NCI-H2029 treated with DMSO at 0.1 percent for 48 hours (cell line): ENCODE measurements around the gene CAMK4.

Experiments
- DNase-seq: peaks from one replicate; lab custom pipeline; 2025; lab: John Stamatoyannopoulos, UW

The CAMK4 gene

DNA sequence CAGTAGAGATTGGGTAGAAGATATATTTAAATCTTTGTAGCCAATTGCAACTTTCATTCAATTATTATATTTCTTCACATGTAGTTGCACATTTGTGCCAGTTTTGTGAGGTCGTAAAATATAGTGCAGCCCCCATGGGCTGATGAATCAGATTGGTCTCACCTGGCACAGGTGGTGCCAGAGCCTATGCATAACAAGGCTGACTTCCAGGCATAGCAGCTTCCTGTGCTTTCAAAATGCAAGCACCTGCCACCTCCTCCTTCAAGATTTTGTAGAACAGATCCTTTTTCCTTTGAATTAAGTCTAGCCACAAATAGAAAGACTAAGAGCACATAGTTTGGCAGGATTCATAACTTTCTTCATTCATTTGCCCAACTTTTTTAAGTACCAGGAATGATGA is 201.0 kb downstream of the CAMK4 start:
- no peak for DNase-seq

DNA sequence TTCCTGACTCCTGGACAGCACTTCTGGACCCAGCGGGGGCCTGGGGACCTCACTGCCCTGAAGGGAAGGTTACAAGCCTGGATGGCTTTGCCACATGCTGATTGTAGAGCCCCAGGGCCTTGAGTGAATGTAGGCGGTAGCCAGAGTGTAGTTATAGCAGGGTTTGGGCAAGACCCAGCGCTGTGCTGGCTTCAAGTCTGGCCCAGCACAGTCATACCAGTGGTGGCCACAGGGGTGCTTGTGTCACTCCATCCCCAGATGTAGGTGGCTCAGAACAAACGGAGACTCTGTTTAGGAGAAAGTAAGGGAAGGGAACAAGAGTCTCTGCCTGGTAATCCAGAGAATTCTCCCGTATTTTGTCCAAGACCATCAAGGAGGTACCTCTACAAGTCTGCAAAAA is 203.6 kb downstream of the CAMK4 start:
- no peak for DNase-seq

DNA sequence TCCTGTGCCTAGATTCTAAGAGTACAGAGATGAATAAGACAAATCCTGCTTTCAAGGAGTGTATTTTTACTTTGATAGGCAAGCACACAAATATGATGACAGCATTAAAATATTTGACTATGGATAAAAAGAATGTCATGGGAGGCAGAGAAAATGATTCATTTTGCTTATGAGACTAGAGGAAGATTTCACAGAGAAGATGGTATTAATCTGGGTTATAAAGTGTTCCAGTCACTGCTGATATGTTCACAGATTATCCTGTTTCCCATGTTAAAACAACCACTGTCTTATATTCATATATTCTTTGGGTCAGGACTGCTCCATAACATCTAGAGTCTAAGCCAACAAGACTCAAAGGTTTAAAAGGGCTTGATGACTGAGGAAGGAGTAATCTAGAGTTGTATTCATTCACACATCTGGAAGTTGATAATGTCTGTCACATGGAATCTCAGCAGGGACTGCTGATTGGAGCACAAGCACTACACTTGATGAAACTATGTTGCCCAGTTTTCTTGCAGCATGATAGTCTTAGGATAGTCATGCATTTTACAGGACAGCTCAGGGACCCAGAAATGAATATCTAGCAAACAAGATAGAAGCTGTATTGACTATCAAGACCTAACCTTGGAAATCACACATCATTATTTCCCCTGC is 208.8 kb downstream of the CAMK4 start:
- no peak for DNase-seq

DNA sequence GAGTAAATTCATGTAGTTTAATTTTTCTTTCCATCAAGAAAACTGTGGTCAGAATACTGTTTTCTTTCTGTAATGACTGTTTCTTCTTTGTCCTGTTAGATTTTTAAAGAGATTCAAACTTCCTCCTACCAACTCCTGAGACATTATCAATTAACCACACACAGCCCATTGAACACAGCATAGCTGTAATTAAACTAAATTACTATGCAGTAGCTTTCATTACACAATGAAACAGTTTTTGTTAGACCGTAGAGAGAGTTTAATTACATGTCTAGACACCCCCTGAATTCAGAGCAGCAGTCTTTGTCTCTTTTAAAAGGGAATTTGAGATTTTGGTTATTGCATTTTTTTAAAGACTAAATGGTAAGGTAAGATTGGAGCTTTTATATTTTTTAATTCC is 210.6 kb downstream of the CAMK4 start:
- no peak for DNase-seq

DNA sequence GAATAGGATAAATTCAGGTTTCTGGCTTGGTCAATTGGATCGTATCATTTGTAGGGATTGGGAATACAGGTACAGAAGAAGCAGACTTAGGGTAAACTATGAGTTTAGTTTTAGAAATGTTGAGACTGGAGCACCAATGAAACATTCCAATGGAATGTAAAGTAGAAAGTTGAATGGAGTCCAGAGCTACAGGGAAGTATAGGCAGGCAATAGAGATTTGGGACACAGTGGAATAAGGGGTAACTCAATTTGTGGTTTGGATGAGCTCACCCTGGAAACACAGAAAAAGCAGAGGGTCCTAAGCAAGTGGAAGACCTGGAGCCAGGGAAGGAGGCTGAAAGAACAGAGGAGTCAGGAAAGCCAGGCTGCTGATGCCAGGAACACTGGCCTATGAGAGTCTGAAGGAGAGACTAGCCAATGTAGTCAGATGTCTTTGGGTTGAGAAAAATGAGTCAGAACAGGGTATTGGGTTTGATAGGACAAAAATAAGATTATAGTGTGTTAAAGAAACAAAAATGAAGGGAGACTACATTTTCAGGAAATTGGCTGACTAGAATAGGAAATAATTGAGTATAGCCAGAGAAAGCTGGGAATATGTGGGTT is 215.4 kb downstream of the CAMK4 start:
- DNase-seq: no peak

DNA sequence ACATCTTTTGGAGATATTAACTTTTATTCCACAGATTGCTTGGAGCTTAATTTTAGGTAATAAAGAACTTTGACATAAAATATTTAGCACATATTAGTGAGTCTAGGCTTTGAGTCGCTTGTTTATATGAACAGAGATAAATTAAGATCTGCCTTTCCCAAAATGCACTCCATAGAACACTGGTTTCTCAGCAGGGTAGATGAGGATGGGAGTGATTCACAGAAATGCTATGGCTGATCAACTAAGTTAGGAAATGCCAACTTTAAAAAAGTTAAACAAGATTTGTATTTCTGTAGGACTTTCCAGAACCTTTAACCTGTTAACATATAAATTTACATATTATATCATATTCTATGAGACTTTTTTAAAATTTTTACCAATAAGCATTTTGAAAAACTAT is 222.9 kb downstream of the CAMK4 start:
- no peak for DNase-seq

DNA sequence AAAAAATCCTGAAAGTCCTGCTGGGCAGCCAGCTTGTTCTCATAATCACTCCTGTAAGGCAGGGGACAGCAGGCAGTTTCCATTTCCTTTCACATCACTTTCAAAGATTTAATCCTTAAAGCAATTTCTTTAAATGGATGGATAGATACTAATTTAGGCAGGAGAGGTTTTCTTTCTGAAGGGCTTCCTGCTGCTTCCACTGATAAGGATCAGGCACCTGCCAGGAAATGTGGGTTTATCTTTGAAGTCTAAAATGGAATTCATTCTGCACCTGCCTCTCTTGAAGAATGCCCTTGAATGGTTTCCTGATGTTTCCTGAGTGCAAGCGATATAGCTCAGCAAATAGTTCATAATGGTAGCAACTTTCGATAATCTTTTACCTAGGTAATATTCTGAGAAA is 223.6 kb downstream of the CAMK4 start:
- DNase-seq: no peak

DNA sequence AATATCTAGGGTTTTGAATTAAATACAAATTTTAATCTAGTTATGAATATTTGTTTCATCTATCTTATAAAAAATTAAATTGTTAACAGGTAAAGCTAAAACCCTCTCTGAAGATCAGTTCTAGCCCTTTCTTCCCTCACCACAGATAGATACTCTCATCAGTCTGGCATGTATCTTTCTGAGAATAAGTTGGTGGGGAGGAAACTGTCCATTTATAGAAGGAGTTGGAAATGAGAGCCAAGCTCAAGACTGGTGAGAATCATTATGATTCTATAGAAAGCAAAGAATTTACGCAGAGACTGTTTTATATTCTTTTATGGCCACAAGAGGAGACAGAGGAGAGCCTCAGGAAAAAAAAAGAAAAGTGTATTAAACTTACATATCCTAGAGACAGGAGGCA is 229.1 kb downstream of the CAMK4 start:
- DNase-seq: no peak

DNA sequence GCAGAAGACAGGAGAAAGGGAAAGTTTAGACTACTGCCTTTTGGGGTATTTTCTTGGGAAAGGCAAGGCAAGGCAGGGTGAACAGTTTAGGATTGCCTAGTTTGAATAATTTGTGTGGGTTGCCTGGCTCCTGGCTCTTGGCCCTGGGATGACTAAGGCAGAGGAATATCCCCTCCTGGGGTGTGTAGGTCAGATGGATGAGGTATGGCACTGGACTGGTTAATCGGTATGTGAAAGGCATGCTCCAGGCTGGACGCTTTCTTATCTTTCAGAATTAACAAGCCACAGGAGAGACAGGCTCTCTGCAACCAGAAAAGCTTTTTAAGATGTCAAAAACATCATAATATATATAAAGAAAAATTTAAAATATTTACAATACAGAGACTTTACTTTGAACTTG is 229.6 kb downstream of the CAMK4 start:
- DNase-seq: no peak

DNA sequence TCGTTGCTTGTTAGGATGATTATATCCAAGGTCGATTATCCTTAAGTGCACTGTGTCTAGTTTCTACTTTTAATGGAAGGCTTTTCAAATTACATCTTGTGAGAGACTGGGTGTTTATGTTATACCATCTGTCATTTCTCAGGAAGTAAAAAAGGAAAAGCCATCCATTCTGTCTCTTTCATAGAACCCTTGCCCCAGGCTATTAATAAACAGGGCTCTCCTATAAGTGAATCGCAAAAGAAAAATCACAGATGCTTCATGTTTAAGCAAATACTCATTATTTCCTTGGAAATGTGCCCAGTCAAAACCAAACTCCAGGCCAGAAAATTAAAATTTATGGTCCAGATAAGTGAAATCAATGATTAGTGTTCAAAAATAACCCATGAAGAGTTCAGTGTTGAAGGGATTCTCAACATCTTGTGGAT is 230.0 kb downstream of the CAMK4 start:
- no peak for DNase-seq

DNA sequence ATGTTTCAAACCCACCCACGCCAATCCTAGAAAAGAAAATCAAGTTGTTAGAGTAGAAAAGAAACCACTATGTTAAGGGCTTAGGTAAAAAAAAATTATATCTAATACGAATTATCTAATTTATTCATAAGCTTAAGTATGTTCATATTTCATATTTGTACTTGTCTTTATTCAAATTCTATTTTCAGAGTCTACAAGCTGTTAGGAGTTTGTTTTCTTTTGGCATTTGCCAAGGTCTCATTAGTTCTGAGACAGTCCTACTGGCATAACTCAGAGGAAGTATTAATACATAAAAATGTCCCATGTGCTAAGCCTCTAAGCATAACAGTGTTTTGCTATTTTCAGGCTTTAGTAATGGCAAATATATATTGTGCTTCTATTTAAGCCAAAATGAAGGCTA is 230.6 kb downstream of the CAMK4 start:
- DNase-seq: no peak

DNA sequence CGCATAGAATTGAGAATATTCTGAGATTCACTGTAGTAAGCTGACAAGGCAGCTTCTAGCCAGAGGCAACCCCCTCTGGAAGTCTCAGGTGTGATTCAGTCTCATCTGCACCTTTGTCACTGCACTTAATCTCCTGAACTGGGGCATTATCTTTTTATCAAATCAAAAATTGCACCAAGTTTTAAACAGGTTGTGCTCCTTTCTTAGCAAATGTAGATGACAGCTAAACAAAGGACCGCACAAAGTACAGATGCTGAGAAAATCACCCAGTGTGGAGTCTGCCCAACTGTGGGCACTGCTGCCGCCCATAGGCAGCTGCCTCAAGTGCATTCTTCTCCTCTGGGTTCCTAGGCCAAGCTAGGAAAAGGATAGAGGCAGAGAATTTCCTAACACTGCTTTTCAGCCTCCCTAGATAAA is 237.1 kb downstream of the CAMK4 start:
- no peak for DNase-seq

DNA sequence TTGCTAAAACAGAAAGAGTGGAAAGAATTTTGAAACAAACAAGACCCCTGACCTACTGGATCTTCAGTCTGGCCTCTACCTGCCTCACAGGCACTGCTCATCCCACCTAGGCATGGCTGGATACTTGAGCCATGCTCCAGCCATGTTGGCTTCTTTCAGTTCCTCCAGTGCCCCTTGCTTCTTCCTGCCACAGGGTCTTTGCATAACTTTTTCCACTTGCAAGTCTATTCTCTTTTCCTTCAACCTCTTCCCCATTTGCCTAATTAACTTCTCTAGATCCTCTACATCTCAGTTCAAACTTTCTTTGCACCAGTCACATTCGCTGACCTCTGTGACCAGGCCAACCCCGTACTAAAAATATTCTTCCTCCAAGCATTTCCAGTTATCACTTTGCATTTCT is 237.8 kb downstream of the CAMK4 start:
- no peak for DNase-seq

DNA sequence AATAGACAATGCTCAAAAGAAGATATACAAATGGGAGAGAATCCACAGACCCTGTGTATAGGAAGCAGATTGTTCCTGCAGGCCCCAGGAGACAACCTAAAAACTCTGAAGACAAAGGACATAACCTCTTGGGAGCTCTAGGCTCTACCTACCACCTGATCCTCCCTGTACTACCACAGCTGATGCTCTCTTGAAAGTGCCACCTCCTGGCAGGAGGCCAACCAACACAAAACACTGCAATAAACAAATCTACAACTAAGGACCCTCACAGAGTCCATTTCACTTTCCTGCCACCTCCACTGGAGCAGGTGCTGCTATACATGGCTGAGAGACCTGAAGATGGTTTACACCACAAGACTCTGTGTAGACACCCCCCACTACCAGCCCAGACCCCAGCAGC is 239.1 kb downstream of the CAMK4 start:
- DNase-seq: no peak

DNA sequence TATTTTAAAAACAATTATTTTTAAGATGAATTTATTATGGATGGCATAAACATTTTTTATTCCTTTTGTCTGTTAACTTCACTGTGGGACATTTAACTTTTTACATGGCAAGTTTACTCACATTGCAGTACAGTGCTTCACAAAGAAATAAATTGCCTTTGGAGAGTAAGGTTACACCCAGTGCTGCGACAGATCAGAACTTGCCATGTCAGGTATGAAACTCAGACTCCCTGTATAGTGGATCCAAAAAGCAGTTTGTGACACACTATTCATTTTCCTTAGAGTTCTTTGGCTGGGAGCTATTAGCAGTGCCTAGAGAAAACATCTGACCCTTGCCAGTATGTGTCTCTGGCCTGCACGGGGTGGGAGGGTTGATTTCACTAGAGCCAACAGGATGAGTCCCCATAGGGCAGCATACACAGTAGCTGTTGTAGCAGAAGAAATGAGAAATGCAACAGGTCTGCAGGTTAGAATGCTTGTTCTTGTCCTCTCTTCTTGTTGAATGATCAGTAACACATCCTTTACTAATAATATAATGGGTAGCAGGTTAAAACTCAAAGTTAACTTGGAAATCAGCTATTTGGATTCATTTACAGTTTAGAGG is 245.2 kb downstream of the CAMK4 start:
- no peak for DNase-seq

DNA sequence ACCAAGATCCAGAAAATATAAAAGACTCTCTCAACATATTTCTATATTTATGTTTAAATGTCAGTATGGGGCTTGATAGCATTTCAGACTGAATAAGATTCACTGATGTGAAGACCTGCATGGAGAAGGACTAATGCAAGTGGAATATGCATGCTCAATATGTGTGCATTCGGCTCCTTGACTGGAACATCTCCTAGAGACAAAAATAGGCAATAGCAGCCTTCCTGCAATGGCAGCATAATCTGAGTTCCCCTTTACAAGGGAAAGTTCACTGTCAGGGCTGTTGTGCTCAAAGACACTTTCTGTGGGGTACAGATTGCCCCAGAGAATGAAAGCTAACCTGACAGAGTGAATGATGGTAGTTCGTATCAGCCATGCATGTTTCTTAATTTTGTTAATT is 245.7 kb downstream of the CAMK4 start:
- DNase-seq: no peak

DNA sequence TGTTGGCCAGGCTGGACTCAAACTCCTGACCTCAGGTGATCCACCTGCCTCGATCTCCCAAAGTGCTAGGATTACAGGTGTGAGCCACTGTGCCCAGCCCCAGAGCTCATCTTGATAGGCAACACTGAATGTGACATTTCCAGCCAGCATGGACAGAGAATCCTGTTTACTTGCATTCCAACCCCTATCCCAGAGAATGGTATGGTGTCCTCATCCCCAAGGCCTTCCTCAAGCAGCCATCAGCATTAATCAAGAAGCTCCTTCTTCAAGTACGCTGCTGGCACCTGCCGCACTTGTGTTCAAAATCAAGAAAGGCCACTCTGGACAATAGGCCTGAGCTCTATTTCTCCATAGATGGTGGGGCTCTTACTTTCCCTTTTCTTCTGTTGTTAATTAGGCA is 247.9 kb downstream of the CAMK4 start:
- DNase-seq: no peak

DNA sequence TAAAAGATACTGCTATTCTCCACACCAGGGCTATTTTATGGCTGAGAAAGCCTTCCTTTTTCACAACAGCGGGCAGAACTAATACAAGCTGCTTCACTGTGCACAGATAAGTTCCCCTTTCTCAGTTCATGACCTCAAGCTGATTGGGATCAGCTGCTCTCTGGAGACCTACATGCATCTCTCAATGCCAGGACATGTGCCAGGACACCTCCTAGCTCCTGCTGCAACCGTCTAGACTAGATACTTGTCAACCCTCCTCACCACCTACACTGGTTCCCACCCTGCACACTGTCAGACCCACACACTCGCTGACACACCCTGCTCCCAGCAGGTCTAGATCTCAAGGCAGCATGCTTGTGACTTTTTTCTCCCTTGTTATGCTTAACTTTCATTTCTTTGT is 248.4 kb downstream of the CAMK4 start:
- DNase-seq: no peak

DNA sequence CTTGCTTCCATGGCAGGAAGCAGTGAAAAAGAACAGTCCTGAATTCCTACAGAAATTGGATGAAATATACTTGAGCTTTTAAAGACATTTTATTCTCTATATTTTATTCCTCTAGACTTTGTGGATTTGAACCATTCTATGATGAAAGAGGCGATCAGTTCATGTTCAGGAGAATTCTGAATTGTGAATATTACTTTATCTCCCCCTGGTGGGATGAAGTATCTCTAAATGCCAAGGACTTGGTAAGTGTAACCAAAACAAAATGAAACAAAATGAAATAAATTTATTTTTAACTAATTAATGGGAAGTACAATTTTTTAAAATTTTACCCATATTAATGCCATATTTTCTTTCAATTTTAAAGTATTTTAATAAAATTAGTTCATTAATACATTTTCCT is 254.1 kb downstream of the CAMK4 start:
- no peak for DNase-seq

DNA sequence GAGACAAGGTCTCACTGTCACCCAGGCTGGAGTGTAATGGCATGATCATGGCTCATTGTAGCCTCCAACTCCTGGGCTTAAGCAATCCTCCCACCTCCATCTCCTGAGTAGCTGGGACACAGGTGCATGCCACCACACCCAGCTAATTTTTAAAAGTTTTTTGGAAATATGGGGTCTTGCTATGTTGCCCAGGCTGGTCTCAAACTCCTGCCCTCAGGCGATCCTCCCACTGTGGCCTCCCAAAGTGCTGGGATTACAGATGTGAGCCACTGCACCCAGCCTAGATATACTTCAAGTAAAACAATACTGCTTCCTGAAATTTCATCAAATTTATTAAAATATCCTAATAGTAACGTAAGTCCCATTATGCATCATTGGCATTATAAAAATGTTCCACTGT is 254.7 kb downstream of the CAMK4 start:
- no peak for DNase-seq

DNA sequence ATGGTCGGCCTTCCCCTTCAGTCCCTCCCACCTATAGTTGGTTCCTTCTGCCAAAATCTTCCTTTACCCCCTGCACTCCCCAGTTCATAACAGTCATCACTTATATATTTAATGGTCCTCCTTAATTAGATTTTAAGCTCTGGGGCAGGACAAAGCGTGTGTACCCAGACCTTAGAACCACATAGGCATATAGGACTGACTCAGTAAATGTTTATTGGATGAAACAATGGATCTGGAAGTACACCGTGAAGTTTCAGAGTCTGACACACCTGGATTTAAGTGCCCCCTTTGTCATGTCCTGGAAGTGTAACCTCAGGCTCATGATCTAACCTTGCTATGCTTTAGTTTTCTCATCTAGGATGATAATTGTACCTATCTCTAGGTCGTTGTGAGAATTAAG is 256.2 kb downstream of the CAMK4 start:
- DNase-seq: no peak

DNA sequence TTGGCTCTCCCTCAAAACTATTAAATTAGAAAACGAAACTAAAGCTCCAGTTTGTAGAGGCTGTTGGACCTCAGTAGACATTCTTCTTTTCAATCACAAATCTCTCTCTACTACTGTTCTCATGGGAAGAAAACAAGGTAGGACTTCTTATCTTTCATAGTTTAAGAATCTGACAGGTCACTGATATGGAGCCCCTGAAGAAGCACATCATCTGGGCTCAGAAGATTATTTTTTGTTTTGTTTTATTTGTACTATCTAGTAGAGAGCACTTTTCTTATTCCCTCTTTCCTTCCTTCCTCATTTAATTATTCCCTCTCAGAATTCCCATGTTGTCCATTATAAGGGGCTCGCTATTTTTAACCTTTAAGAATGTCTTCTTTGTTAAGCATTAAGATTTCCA is 261.9 kb downstream of the CAMK4 start:
- DNase-seq: no peak

DNA sequence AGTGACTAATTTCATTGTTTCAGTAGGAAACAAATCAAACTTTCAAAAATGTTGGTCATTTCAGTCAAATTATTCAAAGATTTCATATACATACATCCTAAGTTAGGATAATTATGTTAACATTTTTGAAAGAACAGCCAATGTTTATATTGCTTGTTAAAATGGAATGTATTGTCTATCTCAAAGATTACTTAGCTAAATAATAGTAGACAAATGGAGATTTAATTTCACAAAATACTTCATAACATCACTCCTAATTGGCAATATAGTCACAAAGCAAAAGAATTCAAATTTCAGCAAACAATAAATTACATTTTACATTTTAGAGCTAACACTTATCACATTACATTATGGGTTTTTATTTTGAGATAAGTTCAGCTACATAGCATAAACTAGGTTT is 262.7 kb downstream of the CAMK4 start:
- no peak for DNase-seq

DNA sequence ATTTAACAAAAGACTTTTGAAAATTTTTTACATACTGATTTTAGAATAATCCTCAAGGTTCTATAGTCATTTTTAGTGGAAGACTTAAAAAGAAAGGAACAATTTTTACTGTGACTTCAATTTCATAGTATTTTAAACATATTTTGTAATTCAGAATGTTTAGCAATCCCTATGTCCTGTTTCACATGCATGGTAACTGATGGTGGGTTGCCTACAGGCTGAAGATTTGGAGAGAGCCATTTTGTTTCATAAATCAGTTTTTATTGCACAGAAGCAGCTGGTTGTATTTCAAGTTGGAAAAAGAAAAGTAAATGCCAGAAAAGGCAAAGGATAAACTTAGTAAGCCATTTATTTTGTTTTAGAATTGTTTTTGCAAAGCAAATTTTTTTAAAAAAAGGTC is 264.2 kb downstream of the CAMK4 start:
- DNase-seq: no peak
